Fibroblast of skin of scalp (primary cell): ENCODE measurements around the gene CCNG1.
"Not testable (repeated sequence)": the region's sequence is repeated elsewhere in the genome, so short reads cannot be mapped to it uniquely, and the experiment has no call there.

Experiments used
- DNase-seq: peaks from one replicate; pipeline ENCODE4 v3.0.0-alpha.2; 2013

CCNG1 gene

GRCh38 chr5:163445345-163445744 lies 8.0 kb downstream of the CCNG1 start:
- DNase-seq = no peak

GRCh38 chr5:163447191-163447590 lies 9.8 kb downstream of the CCNG1 start:
- no peak for DNase-seq

GRCh38 chr5:163447875-163448274 lies 10.5 kb downstream of the CCNG1 start:
- no peak for DNase-seq

- no peak for DNase-seq
Measured at GRCh38 chr5:163448491-163448890, 11.1 kb downstream of the CCNG1 start.

- no peak for DNase-seq
Measured at GRCh38 chr5:163451489-163451888, 14.1 kb downstream of the CCNG1 start.

- DNase-seq = no peak
Measured at GRCh38 chr5:163453705-163454104, 16.3 kb downstream of the CCNG1 start.

- not testable (repeated sequence) for DNase-seq
Measured at GRCh38 chr5:163455406-163455805, 18.0 kb downstream of the CCNG1 start.

- no peak for DNase-seq
Measured at GRCh38 chr5:163456029-163456589, 18.7 kb downstream of the CCNG1 start.

GRCh38 chr5:163456840-163457239 lies 19.4 kb downstream of the CCNG1 start:
- DNase-seq = no peak

- DNase-seq = no peak
Measured at GRCh38 chr5:163458778-163459385, 21.5 kb downstream of the CCNG1 start.

GRCh38 chr5:163459462-163459818 lies 22.0 kb downstream of the CCNG1 start:
- DNase-seq = no peak

- DNase-seq = peak; percentile 99
Measured at GRCh38 chr5:163459819-163460561, 22.6 kb downstream of the CCNG1 start, which contains the start of gene NUDCD2. TSS of gene NUDCD2 (minus strand) at chr5:163460102. CDS start at chr5:163460050, 52 bp downstream.

- DNase-seq = peak; percentile 15
Measured at GRCh38 chr5:163460562-163461171, 23.3 kb downstream of the CCNG1 start, which contains the start of gene HMMR. TSS of gene HMMR (plus strand) at chr5:163460632. CDS start at chr5:163460693, 61 bp downstream.

GRCh38 chr5:163463063-163463435 lies 25.7 kb downstream of the CCNG1 start:
- DNase-seq = peak; percentile 12

GRCh38 chr5:163467682-163468081 lies 30.3 kb downstream of the CCNG1 start:
- no peak for DNase-seq

- peak; percentile 16 for DNase-seq
Measured at GRCh38 chr5:163473635-163474243, 36.3 kb downstream of the CCNG1 start.

- DNase-seq = no peak
Measured at GRCh38 chr5:163475411-163475810, 38.0 kb downstream of the CCNG1 start.

GRCh38 chr5:163478126-163478981 lies 41.0 kb downstream of the CCNG1 start:
- DNase-seq = peak; percentile 29

- no peak for DNase-seq
Measured at GRCh38 chr5:163478982-163479271, 41.5 kb downstream of the CCNG1 start.

GRCh38 chr5:163489055-163489744 lies 51.8 kb downstream of the CCNG1 start:
- DNase-seq = no peak

GRCh38 chr5:163489745-163490075 lies 52.3 kb downstream of the CCNG1 start:
- no peak for DNase-seq
